HepG2 (cell line): ENCODE data around the gene JAG1. TPM values are rescaled to one million over a fixed set of nuclear protein-coding genes. Genes with fewer than 3 reads are reported as not detected.

ENCODE experiments used
- ATAC-seq: fragments of 200-7000 bp; cut with Tn5 transposase; 3 replicates; pipeline ENCODE4 v1.9.1; 2020; ENCODE audit warnings: mild to moderate bottlenecking, moderate library complexity
- BruUV-seq: library from RNA; stranded (reverse); fragments of 400-500 nt; replicated peaks from 2 replicates; lab custom pipeline; 2021; lab: Mats Ljungman, UMichigan
- CTCF ChIA-PET: fragments of 300-600 bp; formaldehyde crosslinking; extraction: SDS; loops from one replicate; lab custom pipeline; 2021; ENCODE audit warnings: low total read pairs, inconsistent platforms, low intra/inter-chr PET ratio; lab: Yijun Ruan, JAX
- POLR2A ChIA-PET: fragments of 350-600 bp; sonication (Branson Sonifier 250); formaldehyde crosslinking; loops from one replicate; lab custom pipeline; 2020; ENCODE audit warnings: antibody characterized with exemption, inconsistent platforms; lab: Yijun Ruan, JAX
- DNase-seq: peaks from one replicate; pipeline ENCODE4 v3.0.0-alpha.2; 2015; ENCODE audit warnings: low spot score
- FAIRE-seq: peaks from 3 replicates; lab custom pipeline; 2011; peaks lifted over from hg19 to GRCh38; lab: Jason Lieb, UNC
- H2AFZ ChIP-seq: one replicate; pipeline ENCODE4 v1.6.1; 2011; ENCODE audit warnings: low read length, inconsistent platforms
- H3K27ac ChIP-seq: fragments of 300-600 bp; 3 replicates; pipeline ENCODE4 v1.8.0; 2011; ENCODE audit warnings: mixed run types, mild to moderate bottlenecking, mixed read lengths, low read length, inconsistent platforms; ENCODE audit not compliant: insufficient read depth; ENCODE audit errors: extremely low read length
- H3K27me3 ChIP-seq, 2 experiments: fragments of 200-600 bp in 1 of 2; 2 replicates in 1 of 2; 3 replicates in 1 of 2; pipeline versions ENCODE4 v1.6.0 to v1.8.0; 2011; ENCODE audit warnings: low read length in 2 of 2, mild to moderate bottlenecking in 2 of 2, moderate library complexity in 2 of 2, inconsistent platforms in 1 of 2; ENCODE audit not compliant: insufficient read depth in 2 of 2, control insufficient read depth in 1 of 2
- H3K36me3 ChIP-seq, 2 experiments: fragments of 200-600 bp in 1 of 2; replicated peaks in 1 of 2; 2 replicates in 1 of 2; 3 replicates in 1 of 2; pipeline versions ENCODE4 v1.5.1 to v1.8.0; 2011; ENCODE audit warnings: low read length in 2 of 2, inconsistent platforms in 1 of 2; ENCODE audit not compliant: insufficient read depth in 2 of 2, control insufficient read depth in 1 of 2
- H3K4me1 ChIP-seq: 2 replicates; pipeline ENCODE4 v1.5.1; 2012; ENCODE audit warnings: low read length, inconsistent platforms; ENCODE audit not compliant: insufficient read depth
- H3K4me2 ChIP-seq: 2 replicates; pipeline ENCODE4 v1.6.0; 2011; ENCODE audit warnings: low read depth, low read length, inconsistent platforms
- H3K4me3 ChIP-seq, 3 experiments: fragments of 200-600 bp in 1 of 3; sonication (generic), shearing (Covaris generic) in 1 of 3; replicated peaks in 1 of 3; 2 replicates each; pipeline ENCODE4 v1.5.1; 2011 to 2016; ENCODE audit warnings: low read length in 3 of 3, inconsistent platforms in 2 of 3, low read depth in 2 of 3, mild to moderate bottlenecking in 2 of 3, control low read depth in 1 of 3, mixed read lengths in 1 of 3; ENCODE audit not compliant: insufficient read depth in 1 of 3
- H3K79me2 ChIP-seq: one replicate; pipeline ENCODE4 v1.6.1; 2011; ENCODE audit warnings: low read length, inconsistent platforms; ENCODE audit not compliant: insufficient read depth
- H3K9ac ChIP-seq: 2 replicates; pipeline ENCODE4 v1.6.0; 2011; ENCODE audit warnings: mild to moderate bottlenecking, low read depth, low read length, inconsistent platforms; ENCODE audit not compliant: insufficient read depth
- H3K9me3 ChIP-seq: 2 replicates; pipeline ENCODE4 v1.5.1; 2012; ENCODE audit warnings: mild to moderate bottlenecking, low read length
- H4K20me1 ChIP-seq: 2 replicates; pipeline ENCODE4 v1.6.0; 2011; ENCODE audit warnings: inconsistent platforms, mild to moderate bottlenecking, low read length, moderate library complexity; ENCODE audit not compliant: insufficient read depth
- CC2D1A ChIP-seq: sonication (generic); formaldehyde crosslinking; IDR thresholded peaks from 2 replicates; pipeline ENCODE4 v1.8.1; 2023; ENCODE audit warnings: mild to moderate bottlenecking, missing genetic modification reagents
- GZF1 ChIP-seq: sonication (generic); formaldehyde crosslinking; IDR thresholded peaks from 2 replicates; pipeline ENCODE4 v1.5.1; 2020; ENCODE audit warnings: mild to moderate bottlenecking, missing genetic modification reagents
- PRDM15 ChIP-seq: sonication (generic); formaldehyde crosslinking; IDR thresholded peaks from 2 replicates; pipeline ENCODE4 v1.4.0; 2020; ENCODE audit warnings: missing genetic modification reagents
- U2AF1 ChIP-seq: fragments of 200-400 bp; formaldehyde crosslinking; optimal IDR thresholded peaks from 2 replicates; pipeline ENCODE3; 2017; ENCODE audit warnings: mild to moderate bottlenecking, low read depth, low read length
- ZNF580 ChIP-seq: IDR thresholded peaks from 2 replicates; pipeline ENCODE4 v1.6.1; 2016; ENCODE audit warnings: low read depth, borderline replicate concordance
- ZNF704 ChIP-seq: sonication (generic); formaldehyde crosslinking; IDR thresholded peaks from 2 replicates; pipeline ENCODE4 v1.8.1; 2023; ENCODE audit warnings: mild to moderate bottlenecking, inconsistent platforms, moderate library complexity, missing genetic modification reagents, borderline replicate concordance
- ZNF75D ChIP-seq: sonication (generic); formaldehyde crosslinking; IDR thresholded peaks from 2 replicates; pipeline ENCODE4 v1.8.1; 2023; ENCODE audit warnings: missing genetic modification reagents, mild to moderate bottlenecking, borderline replicate concordance
- WGBS: methylation state at CpG from one replicate; pipeline ENCODE4 v1.1.6; 2017; ENCODE audit warnings: low lambda C conversion rate; 5-methylcytosine and 5-hydroxymethylcytosine counted together
- in situ Hi-C: cut with HindIII; loops from 2 replicates; pipeline ENCODE4 v1.10.0; 2017; ENCODE audit warnings: low pct_unique_long_range_greater_than_20kb; ENCODE audit not compliant: extremely low pct_ligation_motif_present
- intact Hi-C: fragments of 100-400 bp; cut with micrococcal nuclease; formaldehyde crosslinking; loops from one replicate; pipeline ENCODE4 v1.10.0; 2022; ENCODE audit not compliant: unreplicated experiment
- polyA plus RNA-seq, 8 experiments: library from polyadenylated mRNA; depleted of rRNA in 3 of 8; stranded (reverse) in 7 of 8; unstranded in 1 of 8; fragments of >200 nt; fragmentation: Illumina TruSeq in 4 of 8; extraction: Trizol in 4 of 8; gene quantifications; 2 replicates each; pipeline versions ENCODE4 v1.2.1 to v1.2.3, GENCODE V29; 2011 to 2016; ENCODE audit warnings: low read depth in 4 of 8, missing spikeins in 1 of 8, mixed read lengths in 1 of 8; ENCODE audit not compliant: insufficient read depth in 1 of 8
- total RNA-seq, 5 experiments: library from RNA; depleted of rRNA; stranded (reverse); fragments of >200 nt; fragmentation: Illumina TruSeq; extraction: Trizol; gene quantifications; 2 replicates each; pipeline ENCODE4 v1.2.3, GENCODE V29; 2016; ENCODE audit warnings: low read depth in 1 of 5
- TF ChIP-seq, protein P1 (sequence below): sonication (generic); formaldehyde crosslinking; IDR thresholded peaks from 2 replicates; pipeline ENCODE4 v1.4.0; 2020; ENCODE audit warnings: missing genetic modification reagents, borderline replicate concordance

JAG1 gene
- total and polyA plus RNA-seq, 2 of the 13 experiments (the other 11 are each of a cell fraction or from before 2014, with no cell fraction given): 47.1 to 56.3 TPM

DNA sequence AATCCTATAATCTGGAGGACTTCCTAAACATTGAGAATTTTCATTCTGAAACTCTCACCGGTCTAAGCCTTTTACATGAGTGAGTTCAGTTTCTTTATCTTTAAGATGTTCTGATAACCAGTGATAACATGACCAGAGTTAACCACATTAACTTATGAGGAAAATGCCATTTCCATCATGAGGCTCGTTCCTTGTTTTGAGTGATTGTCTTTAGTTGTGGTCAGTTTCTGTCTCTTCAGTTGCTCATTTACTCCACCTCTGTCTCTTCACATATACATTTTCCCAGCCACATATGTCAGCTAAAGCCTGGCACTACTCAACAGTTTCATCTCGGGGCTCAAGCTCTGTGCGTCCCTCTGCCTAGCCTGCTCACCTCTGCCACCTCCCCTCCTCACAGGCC is 70.4 kb downstream of the JAG1 start:
- no peaks in the 10 kb centered on the region for H3K27me3 ChIP-seq
- H3K4me2 ChIP-seq: 0 out of 2 replicates have a peak overlapping the region, but pooled peaks have one; percentile 75
- intact Hi-C loops (no loop called here), in situ Hi-C loops (no loop called here)
- H2AFZ ChIP-seq: no peak overlapping the region
- no peak for TF ChIP-seq ZNF75D (CRISPR knock-in tag)
- no peak for ATAC-seq
- CTCF ChIA-PET: no interaction called here
- DNase-seq: no peak
- BruUV-seq: no TSS peak
- no peaks in the 10 kb centered on the region for H3K9me3 ChIP-seq
- H3K79me2 ChIP-seq: no peaks in the 10 kb centered on the region
- no peak for FAIRE-seq
- peak overlapping the region; percentile 66; the same call in 1 of the 2 replicates for H3K9ac ChIP-seq
- H3K4me1 ChIP-seq: peaks cover 39% of the 10 kb centered on the region
- H3K36me3 ChIP-seq: peaks cover 0 to 7% of the 10 kb centered on the region in 2 experiments; a peak in 4 of 5 replicates
- WGBS: 94% methylated on average over 4 of the region's 4 CpGs
- no peak overlapping the region for H3K4me3 ChIP-seq
- H3K27ac ChIP-seq: peak overlapping the region; percentile 76
- POLR2A ChIA-PET: interaction anchor here (0.9 to 4.3 kb wide), 6 partner anchors 12 to 169 kb away, joined by 3 to 43 read pairs (median 8); partner anchors contain the start of genes JAG1, MKKS and SLX4IP
- no peaks in the 10 kb centered on the region for H4K20me1 ChIP-seq

DNA sequence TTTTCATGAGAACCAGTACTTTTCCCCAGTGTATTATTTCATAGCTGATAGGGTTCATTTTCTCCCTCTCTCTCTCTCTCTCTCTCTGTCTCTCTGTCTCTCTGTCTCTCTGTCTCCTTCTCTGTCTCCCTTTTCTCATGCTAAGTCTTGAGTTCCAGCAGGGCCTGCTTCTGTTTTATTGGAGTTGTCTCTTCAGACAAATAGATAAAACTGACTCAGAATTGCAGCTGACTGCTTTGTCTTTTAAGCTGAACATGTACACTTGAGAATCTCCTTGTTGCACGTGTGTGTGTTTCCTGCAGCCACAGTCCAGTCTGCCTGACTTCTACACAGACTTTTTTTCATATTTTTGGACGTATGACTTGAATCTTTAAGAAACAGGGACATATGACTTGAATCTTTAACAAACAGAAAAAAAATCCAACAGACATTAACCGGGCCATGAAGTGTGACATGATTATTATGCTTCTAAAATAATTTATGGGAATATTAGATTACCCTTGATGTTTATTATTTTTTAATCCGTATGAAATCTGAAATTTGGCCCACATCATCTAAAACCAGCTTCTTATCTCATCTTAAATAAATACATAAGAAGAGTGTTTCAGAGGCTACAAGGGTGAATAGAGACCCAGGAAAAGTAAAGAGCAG is 71.5 kb downstream of the JAG1 start:
- intact Hi-C loops (no loop called here), in situ Hi-C loops (no loop called here)
- Histone ChIP-seq H3K4me1 (peaks cover 47% of the 10 kb centered on the region), H3K4me3 (no peak overlapping the region), H3K27me3 (no peaks in the 10 kb centered on the region), H3K4me2 (no peak overlapping the region), H3K9ac (no peak overlapping the region), H3K27ac (no peak overlapping the region), H4K20me1 (no peaks in the 10 kb centered on the region), H3K79me2 (no peaks in the 10 kb centered on the region), H2AFZ (no peak overlapping the region), H3K36me3 (peaks cover 0 to 7% of the 10 kb centered on the region in 2 experiments; a peak in 4 of 5 replicates), H3K9me3 (no peaks in the 10 kb centered on the region)
- 93% methylated on average over 4 of the region's 4 CpGs for WGBS
- POLR2A ChIA-PET: no interaction called here
- CTCF ChIA-PET: no interaction called here
- ATAC-seq: no peak
- no TSS peak for BruUV-seq
- no peak for DNase-seq
- no peak for FAIRE-seq
- TF ChIP-seq ZNF704 (CRISPR knock-in tag): no peak
- TF ChIP-seq, protein P1, sequence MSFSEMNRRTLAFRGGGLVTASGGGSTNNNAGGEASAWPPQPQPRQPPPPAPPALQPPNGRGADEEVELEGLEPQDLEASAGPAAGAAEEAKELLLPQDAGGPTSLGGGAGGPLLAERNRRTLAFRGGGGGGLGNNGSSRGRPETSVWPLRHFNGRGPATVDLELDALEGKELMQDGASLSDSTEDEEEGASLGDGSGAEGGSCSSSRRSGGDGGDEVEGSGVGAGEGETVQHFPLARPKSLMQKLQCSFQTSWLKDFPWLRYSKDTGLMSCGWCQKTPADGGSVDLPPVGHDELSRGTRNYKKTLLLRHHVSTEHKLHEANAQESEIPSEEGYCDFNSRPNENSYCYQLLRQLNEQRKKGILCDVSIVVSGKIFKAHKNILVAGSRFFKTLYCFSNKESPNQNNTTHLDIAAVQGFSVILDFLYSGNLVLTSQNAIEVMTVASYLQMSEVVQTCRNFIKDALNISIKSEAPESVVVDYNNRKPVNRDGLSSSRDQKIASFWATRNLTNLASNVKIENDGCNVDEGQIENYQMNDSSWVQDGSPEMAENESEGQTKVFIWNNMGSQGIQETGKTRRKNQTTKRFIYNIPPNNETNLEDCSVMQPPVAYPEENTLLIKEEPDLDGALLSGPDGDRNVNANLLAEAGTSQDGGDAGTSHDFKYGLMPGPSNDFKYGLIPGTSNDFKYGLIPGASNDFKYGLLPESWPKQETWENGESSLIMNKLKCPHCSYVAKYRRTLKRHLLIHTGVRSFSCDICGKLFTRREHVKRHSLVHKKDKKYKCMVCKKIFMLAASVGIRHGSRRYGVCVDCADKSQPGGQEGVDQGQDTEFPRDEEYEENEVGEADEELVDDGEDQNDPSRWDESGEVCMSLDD: no peak
- no peak for TF ChIP-seq GZF1 (CRISPR knock-in tag)
- no peak for TF ChIP-seq PRDM15 (CRISPR knock-in tag)
- TF ChIP-seq CC2D1A (CRISPR knock-in tag): no peak
- no peak for TF ChIP-seq ZNF580 (CRISPR knock-in tag)
- TF ChIP-seq U2AF1: no peak
